NCI-H460 (cell line): ENCODE measurements around the gene CCDC171. TPM values are rescaled to one million over a fixed set of nuclear protein-coding genes. Genes with fewer than 3 reads are reported as not detected.
"Not testable (repeated sequence)": the region's sequence is repeated elsewhere in the genome, so short reads cannot be mapped to it uniquely, and the experiment has no call there.

Experiments
- DNase-seq: peaks from one replicate; pipeline ENCODE4 v3.0.0-alpha.2; 2016; ENCODE audit warnings: low read depth; ENCODE audit errors: extremely low read depth
- total RNA-seq: library from RNA; depleted of rRNA; stranded (reverse); fragments of >200 nt; shearing (Covaris generic); gene quantifications from 2 replicates; pipeline ENCODE4 v1.2.3, GENCODE V29; 2014

Gene CCDC171
- total RNA-seq, 1 experiment from 2014 or later: 1.9 TPM

- no peak for DNase-seq
Measured at GRCh38 chr9:15744196-15744595, 191.4 kb downstream of the CCDC171 start.

GRCh38 chr9:15746905-15747304 is 194.1 kb downstream of the CCDC171 start:
- DNase-seq: no peak

GRCh38 chr9:15755660-15756059 is 202.8 kb downstream of the CCDC171 start:
- no peak for DNase-seq

- DNase-seq: no peak
Measured at GRCh38 chr9:15761551-15761950, 208.7 kb downstream of the CCDC171 start.

- DNase-seq: no peak
Measured at GRCh38 chr9:15763371-15763770, 210.5 kb downstream of the CCDC171 start.

GRCh38 chr9:15764131-15764530 is 211.3 kb downstream of the CCDC171 start:
- DNase-seq: no peak

GRCh38 chr9:15769547-15769946 is 216.7 kb downstream of the CCDC171 start:
- no peak for DNase-seq

- DNase-seq: no peak
Measured at GRCh38 chr9:15778861-15779260, 226.0 kb downstream of the CCDC171 start.

- no peak for DNase-seq
Measured at GRCh38 chr9:15782106-15782505, 229.3 kb downstream of the CCDC171 start.

- no peak for DNase-seq
Measured at GRCh38 chr9:15785584-15785983, 232.7 kb downstream of the CCDC171 start.

GRCh38 chr9:15786616-15787015 is 233.8 kb downstream of the CCDC171 start:
- no peak for DNase-seq

GRCh38 chr9:15810219-15810899 is 257.5 kb downstream of the CCDC171 start:
- not testable (repeated sequence) for DNase-seq

- no peak for DNase-seq
Measured at GRCh38 chr9:15813076-15813475, 260.2 kb downstream of the CCDC171 start.

- DNase-seq: no peak
Measured at GRCh38 chr9:15824310-15824709, 271.5 kb downstream of the CCDC171 start.

- DNase-seq: no peak
Measured at GRCh38 chr9:15831384-15831783, 278.5 kb downstream of the CCDC171 start.

GRCh38 chr9:15834541-15834940 is 281.7 kb downstream of the CCDC171 start:
- no peak for DNase-seq

- peak; percentile 49 for DNase-seq
Measured at GRCh38 chr9:15837079-15837679, 284.3 kb downstream of the CCDC171 start.

- DNase-seq: no peak
Measured at GRCh38 chr9:15842051-15842450, 289.2 kb downstream of the CCDC171 start.

- no peak for DNase-seq
Measured at GRCh38 chr9:15843316-15843715, 290.5 kb downstream of the CCDC171 start.

- DNase-seq: no peak
Measured at GRCh38 chr9:15843931-15844330, 291.1 kb downstream of the CCDC171 start.

GRCh38 chr9:15846611-15847010 is 293.8 kb downstream of the CCDC171 start:
- no peak for DNase-seq

GRCh38 chr9:15849871-15850270 is 297.0 kb downstream of the CCDC171 start:
- DNase-seq: no peak

GRCh38 chr9:15851766-15852165 is 298.9 kb downstream of the CCDC171 start:
- no peak for DNase-seq
